Retinal pigment epithelial cell (primary cell): Measurements from ENCODE around the gene NTN3.

Source experiments
- DNase-seq: peaks from one replicate; pipeline ENCODE4 v3.0.0-alpha.2; 2010; ENCODE audit warnings: low read depth
- H3K4me3 ChIP-seq: 2 replicates; pipeline ENCODE4 v1.5.1; 2011; ENCODE audit warnings: mild to moderate bottlenecking, low read length, control low read depth, moderate library complexity
- CTCF ChIP-seq: conservative IDR thresholded peaks from 2 replicates; pipeline ENCODE4 v1.5.1; 2011; ENCODE audit warnings: low read depth, low read length, control low read depth, inconsistent platforms

NTN3 gene

GRCh38 chr16:2514333-2515179 lies 43.5 kb downstream of the NTN3 start:
- peak overlapping the region; percentile 91 for H3K4me3 ChIP-seq
- no peak for DNase-seq
- TF ChIP-seq CTCF: no peak

GRCh38 chr16:2515180-2515851 lies 44.2 kb downstream of the NTN3 start:
- DNase-seq: no peak

GRCh38 chr16:2516391-2517240 lies 45.5 kb downstream of the NTN3 start:
- no peak for TF ChIP-seq CTCF
- no peak for DNase-seq
- H3K4me3 ChIP-seq: peak overlapping the region; percentile 24

More at GRCh38 chr16:2515180-2515851, 44.2 kb downstream of the NTN3 start:
- no peak for TF ChIP-seq CTCF
- peak overlapping the region; percentile 91 for H3K4me3 ChIP-seq

- DNase-seq: no peak
- TF ChIP-seq CTCF: no peak
- H3K4me3 ChIP-seq: no peak overlapping the region
These were observed 47.0 kb downstream of the NTN3 start for GRCh38 chr16:2517954-2518605.

GRCh38 chr16:2518823-2519710 lies 48.0 kb downstream of the NTN3 start:
- H3K4me3 ChIP-seq: no peak overlapping the region
- TF ChIP-seq CTCF: no peak
- DNase-seq: no peak

- H3K4me3 ChIP-seq: no peak overlapping the region
- DNase-seq: no peak
- TF ChIP-seq CTCF: no peak
These were observed 48.6 kb downstream of the NTN3 start for GRCh38 chr16:2519711-2520080.
